Limb (tissue), 2 donors: ENCODE results near the gene SPNS1.
A peak's percentile ranks its signal among the peaks of the same experiment; 100 is the strongest.
"Not testable (repeated sequence)": the region's sequence is repeated elsewhere in the genome, so short reads cannot be mapped to it uniquely, and the experiment has no call there.

Source experiments
- DNase-seq, 2 donors: peaks; one replicate each; pipeline ENCODE4 v3.0.0-alpha.2; 2016; ENCODE audit errors: extremely low spot score in 2 of 2

The SPNS1 gene

DNA sequence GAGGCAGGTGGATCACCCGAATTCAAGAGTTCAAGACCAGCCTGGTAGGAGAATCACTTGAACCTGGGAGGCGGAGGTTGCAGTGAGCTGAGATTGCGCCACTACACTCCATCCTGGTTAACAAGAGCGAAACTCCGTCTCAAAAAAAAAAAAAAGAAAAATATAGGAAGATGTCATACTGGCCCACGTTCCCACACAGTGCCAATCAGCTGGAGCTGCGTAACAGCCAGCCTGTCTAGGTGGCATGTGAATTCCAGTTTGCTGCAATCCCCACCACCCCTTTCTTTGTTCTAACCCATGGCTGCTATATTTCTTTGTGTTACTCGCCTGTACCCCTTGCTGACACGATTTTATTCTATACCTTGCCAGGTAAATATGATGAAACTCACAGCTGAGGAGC is 16.4 kb upstream of the SPNS1 start:
- DNase-seq = no peak

DNA sequence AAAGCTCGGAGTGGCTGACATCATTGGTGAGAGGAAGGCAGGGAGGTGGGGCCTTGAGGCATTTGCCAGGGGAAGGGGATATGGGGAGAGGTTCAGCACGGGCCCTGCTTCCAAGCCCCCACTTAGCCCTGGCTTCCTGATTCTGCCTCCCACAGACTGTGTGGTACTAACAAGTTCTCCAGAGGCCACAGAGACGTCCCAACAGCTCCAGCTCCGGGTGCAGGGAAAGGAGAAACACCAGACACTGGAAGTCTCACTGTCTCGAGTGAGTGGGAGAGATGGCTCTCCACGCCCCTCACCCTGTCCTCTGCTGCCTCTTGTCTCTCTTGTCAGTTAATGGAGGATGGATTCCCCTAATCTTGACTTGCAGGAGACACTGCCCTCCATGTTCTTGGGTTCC is 15.7 kb upstream of the SPNS1 start:
- DNase-seq = no peak

DNA sequence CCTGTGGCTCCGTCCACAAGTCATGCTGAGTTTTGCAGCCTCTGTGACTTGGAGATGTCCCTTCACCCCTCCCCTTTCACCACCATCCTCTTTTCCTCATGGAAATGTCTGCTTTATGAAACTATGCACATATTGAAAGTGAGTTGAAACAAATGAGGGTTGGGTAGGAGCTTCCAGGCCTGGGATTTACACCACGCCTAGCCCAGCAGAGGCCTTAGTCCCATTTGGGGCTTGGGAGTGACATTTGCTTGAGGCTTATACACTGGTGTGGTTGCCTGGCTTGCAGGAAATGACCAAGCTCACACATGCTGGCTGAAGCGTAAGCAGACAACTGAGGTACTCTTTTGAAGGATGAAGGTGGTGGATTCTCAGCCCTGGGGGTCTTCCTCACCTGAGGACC is 10.5 kb upstream of the SPNS1 start:
- DNase-seq = no peak

DNA sequence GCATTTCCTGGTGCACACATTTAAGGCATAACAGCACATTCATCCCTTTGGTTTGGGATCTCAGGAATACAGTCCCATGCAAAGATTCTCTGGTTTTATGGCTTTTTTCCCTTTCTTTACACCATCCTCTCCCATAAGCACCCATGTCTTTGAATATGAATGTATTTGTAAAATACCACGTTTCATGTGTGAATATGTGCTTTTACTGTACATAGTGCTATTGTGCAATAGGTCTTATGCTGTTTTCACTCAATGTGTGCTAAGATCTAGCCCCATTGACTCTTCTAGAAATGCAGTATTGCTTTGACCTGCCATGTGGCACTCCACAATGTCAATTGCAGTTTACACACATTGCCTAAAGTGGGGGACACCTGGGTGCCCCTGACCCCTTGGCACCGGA is 10.1 kb upstream of the SPNS1 start:
- DNase-seq = no peak

- no peak for DNase-seq
Observed at GRCh38 chr16:28967156-28967555, 7.4 kb upstream of the SPNS1 start.

DNA sequence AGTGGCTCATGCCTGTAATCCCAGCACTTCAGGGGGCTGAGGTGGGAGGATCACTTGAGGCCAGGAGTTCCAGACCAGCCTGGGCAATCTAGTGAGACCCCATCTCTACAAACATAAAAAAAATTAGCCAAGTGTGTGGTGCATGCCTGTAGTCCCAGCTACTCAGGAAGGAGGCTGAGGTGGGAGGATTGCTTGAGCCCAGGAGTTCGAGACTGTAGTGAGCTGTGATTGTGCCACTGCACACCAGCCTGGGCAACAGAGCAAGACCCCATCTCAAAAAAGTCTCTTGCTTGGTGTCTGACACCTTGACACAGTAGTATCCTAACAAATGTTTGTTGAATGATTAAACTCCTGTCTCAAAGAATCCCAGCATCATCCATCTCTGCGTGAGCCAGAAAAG is 4.9 kb upstream of the SPNS1 start:
- not testable (repeated sequence) for DNase-seq

- DNase-seq = peak; percentile 53 to 76
Observed at GRCh38 chr16:28974007-28974436, 556 bp upstream of the SPNS1 start.

DNA sequence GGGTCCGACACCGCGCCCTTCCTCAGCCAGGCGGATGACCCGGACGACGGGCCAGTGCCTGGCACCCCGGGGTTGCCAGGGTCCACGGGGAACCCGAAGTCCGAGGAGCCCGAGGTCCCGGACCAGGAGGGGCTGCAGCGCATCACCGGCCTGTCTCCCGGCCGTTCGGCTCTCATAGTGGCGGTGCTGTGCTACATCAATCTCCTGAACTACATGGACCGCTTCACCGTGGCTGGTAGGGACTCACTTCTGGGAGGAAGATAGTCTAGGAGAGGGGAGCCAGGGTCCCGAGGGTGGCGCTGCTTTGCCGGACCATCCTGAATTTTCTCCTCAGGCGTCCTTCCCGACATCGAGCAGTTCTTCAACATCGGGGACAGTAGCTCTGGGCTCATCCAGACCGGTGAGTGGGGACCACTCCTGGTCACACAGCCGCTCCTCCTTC is 601 bp downstream of the SPNS1 start:
- DNase-seq = no peak

- DNase-seq = no peak
Observed at GRCh38 chr16:28977703-28978662, 3.4 kb downstream of the SPNS1 start.

DNA sequence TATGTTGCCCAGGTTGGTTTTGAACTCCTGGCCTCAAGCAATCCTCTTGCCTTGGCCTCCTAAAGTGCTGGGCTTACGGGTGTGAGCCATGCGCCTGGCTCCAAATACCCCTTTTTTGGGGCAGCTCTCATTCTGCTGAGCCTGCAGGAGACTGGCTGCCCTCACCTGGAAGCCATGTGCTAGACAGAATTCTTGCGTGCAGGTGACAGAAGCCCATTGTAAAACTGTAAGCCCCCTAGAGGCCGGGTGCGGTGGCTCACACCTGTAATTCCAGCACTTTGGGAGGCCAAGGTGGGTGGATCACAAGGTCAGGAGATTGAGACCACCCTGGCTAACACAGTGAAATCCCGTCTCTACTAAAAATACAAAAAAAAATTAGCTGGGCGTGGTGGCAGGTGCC is 5.8 kb downstream of the SPNS1 start:
- not testable (repeated sequence) for DNase-seq

DNA sequence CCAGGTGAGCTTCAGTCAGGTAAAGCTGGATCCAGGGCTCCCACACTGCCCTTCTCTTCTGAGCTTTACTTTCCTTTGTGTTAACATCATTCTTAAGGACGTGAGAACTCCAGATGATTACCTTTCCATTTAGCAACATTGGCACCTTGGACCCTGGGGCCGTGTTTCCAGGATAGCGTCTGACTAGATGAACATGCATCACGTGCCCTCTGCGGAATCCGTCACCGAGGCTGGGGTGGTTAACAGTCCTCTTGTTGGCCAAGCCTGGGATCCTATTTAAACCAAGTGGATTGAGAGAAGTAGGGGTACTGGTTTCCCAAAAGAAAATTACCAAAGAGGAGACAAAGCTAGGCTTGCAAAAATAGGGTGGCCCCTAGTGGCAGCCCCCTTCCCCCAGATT is 6.4 kb downstream of the SPNS1 start:
- DNase-seq = no peak

- no peak for DNase-seq
Observed at GRCh38 chr16:28981517-28981916, 6.9 kb downstream of the SPNS1 start.

GRCh38 chr16:28982418-28982817 is 7.8 kb downstream of the SPNS1 start:
- no peak for DNase-seq

- DNase-seq = no peak
Observed at GRCh38 chr16:28982949-28983348, 8.4 kb downstream of the SPNS1 start.

DNA sequence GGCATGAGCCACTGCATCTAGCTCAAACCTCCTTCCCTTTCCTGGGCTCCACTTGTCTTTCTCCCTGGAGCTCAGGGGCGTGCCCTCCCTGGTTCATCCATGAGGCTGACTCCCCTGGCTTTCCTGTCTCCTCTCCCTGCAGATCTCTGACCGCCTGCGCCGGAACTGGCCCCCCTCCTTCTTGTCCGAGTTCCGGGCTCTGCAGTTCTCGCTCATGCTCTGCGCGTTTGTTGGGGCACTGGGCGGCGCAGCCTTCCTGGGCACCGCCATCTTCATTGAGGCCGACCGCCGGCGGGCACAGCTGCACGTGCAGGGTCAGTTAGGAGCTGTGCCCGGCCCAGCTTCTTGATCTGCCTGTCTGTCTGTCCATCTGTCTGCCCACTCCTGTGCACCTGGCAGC is 9.1 kb downstream of the SPNS1 start:
- no peak for DNase-seq

DNA sequence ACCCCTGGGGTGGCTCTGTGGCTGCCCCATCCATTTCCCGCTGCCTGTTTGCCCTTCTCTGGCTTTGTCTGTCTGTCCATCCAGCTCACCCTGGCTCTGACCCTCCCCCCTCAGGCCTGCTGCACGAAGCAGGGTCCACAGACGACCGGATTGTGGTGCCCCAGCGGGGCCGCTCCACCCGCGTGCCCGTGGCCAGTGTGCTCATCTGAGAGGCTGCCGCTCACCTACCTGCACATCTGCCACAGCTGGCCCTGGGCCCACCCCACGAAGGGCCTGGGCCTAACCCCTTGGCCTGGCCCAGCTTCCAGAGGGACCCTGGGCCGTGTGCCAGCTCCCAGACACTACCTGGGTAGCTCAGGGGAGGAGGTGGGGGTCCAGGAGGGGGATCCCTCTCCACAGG is 9.5 kb downstream of the SPNS1 start:
- no peak for DNase-seq

GRCh38 chr16:28984619-28985135 is 10.1 kb downstream of the SPNS1 start, which contains the start of gene LAT:
Gene LAT (plus strand): TSS chr16:28985052. CDS start chr16:28985418, 366 bp downstream.
- DNase-seq = no peak

GRCh38 chr16:28985211-28986041 is 10.8 kb downstream of the SPNS1 start:
- DNase-seq = no peak

GRCh38 chr16:28986046-28986445 is 11.5 kb downstream of the SPNS1 start:
- no peak for DNase-seq

GRCh38 chr16:28986492-28986891 is 11.9 kb downstream of the SPNS1 start:
- DNase-seq = no peak

DNA sequence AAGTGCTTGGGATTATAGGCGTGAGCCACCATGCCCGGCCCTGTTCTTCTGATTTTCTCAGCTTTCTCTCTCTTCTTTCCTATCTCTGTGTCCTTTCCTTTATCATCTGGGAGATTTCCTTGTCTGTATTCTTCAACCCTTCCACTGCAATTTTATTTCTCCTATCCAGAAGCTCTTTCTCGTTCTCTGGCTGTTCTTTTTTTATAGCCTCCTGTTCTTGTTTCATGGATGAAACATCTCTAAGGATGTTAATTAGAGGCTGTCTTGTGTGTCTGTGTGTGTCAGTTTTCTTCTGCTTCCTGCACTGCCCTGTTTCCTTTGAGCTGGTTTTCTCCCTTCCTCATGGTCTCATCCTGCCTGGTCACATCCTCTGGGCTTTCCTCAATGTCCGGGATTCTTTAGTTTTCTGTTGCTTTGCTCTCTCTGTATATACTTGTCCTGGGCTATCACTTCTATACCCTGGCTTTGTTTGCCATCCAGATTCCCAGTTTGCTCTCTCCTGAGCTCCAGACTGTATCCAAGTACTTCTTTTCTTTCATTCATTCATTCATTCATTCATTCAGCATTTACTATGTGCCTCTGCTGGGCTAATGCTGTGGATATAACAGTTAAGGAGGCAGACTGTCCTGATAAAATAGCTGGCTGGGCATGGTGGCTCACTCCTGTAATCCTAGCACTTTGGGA is 12.7 kb downstream of the SPNS1 start:
- DNase-seq = no peak
